ENCODE data around the gene FRMD4A.
"Not testable (repeated sequence)": the region's sequence is repeated elsewhere in the genome, so short reads cannot be mapped to it uniquely, and the experiment has no call there.

The FRMD4A gene

GRCh38 chr10:13896146-13896545, 434.6 kb downstream of the FRMD4A start:
- DNase-seq = not testable (repeated sequence)

DNA sequence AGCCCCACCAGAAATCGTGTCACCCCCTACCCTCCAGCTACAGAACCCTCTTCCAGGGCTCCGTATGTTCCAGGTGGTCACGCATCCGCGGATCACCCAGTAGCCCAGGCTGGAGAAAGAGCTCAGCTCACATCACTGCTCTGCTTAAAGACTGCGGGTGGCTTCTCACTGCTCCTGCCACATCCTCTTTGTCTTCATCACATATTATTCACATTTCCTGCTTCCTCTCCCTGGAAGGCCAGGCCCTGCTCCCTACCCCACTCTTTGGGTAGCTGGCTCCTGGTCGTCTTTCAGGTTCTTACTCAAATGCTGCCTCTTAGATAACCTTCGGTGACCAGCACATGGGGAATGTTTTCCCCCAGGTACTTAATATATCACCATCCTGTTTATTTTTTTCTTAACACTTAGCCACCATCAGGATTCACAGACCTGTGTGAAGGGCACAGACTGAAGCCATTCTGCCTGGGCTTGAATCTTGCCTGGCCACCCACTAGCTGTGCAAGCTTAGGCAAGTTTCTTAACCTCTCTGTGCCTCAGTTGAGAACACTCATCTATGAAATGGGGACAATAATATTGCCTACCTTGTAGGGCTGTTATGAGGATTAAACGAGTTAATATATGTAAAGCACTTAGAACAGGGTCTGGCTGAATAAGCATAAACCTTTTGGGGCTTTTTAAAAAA, 436.2 kb downstream of the FRMD4A start:
- DNase-seq = no peak

DNA sequence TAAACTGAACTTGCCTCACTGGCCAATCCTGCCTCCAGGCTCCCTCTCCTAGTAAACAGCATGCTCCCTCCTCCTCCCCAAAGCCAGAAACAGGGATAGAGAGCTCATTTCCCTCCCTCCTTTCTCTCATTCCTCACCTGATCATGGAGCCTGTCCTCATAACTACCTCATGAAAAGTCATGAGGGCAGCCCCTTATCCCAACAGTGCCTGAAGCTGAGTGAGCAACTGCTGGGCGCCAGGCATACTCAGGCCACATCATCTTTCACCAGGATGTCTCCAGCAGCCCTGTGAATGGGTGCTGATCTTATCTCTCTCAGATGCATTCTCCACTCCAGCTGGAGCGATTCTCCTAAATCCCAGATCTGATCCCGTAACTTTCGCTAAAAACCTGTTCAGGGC, 436.8 kb downstream of the FRMD4A start:
- DNase-seq = no peak

GRCh38 chr10:13892871-13893270, 437.9 kb downstream of the FRMD4A start:
- DNase-seq = no peak

DNA sequence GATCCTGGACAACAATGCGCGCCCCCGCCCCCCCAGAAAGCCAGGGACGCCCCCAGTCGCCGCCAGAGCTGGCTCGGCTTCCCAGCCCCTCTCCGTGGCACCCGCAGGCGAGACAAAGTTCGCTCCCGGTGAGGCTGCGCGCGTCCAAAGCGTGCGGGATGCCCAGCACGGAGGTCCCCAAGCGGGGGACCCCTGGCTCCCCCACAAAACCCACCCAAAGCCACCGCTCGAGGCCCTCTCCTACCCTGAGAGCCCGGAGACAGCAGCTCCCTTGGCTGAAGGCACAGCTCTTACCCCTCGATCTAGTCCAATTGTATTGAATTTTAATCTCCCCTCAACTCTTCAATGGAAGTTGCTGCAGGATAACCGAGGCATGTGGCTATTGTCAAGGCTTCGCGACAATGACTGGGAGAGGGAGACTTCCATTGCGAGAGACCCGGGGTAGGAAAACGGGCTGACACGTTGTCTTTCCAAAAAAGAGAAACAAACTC, 438.7 kb downstream of the FRMD4A start:
- DNase-seq = no peak

DNA sequence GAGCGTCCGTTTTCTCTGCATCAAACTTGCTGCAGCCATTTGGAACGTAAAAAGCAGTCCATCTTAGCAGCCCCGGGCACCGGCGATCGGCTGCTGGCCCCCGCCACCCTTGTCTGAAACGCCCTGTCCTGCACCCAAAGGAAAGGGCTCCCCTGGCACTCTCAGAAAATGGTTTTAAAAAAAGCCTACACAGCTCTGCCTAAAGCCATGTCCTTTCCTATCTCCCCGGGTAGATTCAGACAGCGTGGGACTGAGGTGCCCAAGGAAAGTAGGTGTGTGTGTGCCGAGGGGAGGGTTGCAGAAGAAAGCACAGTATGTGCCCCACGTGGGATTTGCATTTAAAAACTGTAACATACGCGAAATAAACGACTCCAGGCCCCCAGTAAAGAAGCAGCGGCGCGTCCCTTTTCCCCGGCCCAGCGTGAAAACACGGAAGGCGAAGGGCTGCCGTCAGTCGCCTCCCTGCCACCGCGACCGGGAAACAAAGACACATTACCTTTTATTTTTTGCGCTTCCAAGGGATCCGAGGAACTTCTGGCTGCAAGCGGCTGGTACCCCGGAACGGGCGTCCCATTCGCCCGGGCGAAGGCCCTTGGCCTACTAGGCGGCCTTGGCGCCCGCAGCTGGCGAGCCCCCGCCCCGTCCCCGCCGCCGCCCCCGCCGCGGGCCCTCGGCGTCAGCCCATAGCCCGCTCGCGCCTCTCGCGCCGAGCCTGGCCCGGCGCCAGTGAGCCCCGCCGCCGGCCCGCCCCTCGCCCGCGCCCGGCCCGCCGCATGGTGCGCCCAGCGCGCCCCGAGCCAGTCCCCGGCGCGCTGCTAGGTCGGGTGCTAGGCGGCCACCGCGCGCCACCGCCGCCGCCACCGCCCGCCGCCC, 439.4 kb downstream of the FRMD4A start:
- DNase-seq = no peak

DNA sequence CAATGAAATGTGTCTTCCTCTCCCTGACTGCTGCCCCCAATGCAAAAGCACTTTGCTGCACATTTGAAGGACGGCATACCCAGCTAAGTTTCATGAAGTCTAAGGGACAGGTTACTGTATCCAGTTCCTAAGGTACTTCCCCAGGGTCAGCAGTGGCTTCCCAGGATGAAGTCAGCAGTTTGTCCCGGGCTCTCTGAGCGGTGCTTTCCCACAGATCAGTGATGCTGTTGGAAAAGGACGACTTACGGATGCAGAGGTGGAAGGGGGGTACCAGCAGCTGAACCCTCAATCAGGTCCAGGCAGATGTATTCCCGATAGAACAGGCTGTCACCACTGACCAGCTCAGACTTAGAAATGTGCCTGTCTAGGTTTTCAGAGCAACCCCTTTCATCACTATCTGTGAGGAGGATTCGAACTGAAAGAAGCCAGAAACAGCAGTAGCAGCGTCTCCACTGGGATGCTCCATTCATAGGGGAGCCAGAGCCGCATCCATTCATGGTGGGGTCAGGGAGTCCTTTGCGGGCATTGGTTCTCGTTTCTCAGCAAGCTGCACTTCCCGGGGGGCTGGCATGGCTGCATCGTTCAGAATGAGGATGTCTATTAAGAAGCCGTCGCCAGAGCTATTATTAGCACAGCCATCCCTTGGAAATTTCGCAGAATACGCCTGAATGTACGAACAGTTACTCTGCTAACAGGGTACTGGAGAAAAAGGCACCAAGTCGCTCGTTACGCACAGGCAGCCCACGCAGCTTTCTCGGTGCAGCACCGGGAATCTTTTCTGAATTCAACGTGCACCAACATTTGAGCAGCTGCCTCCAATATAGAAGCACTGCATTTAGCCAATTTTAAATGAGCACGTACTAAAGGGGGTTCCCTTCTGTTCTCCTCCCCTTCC, 440.2 kb downstream of the FRMD4A start:
- DNase-seq = no peak

DNA sequence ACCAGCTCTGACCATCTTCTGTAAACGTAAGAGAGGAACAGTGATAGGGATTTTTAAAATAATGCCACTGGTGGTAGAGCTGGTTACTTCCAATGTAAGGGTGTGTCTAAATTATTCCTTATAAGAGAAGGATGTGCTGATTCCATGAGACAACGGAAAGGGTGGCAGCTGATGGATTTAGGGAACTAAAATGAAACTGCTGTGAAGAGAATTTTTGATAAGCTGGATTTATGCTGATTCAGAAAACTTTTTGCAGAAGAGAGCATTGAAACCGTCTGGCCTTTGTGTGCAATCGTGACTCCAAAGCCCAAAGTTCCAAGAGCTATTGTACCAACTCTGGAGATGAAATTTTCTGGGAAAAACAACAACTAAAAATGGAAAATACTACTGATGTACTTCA, 443.0 kb downstream of the FRMD4A start:
- no peak for DNase-seq

DNA sequence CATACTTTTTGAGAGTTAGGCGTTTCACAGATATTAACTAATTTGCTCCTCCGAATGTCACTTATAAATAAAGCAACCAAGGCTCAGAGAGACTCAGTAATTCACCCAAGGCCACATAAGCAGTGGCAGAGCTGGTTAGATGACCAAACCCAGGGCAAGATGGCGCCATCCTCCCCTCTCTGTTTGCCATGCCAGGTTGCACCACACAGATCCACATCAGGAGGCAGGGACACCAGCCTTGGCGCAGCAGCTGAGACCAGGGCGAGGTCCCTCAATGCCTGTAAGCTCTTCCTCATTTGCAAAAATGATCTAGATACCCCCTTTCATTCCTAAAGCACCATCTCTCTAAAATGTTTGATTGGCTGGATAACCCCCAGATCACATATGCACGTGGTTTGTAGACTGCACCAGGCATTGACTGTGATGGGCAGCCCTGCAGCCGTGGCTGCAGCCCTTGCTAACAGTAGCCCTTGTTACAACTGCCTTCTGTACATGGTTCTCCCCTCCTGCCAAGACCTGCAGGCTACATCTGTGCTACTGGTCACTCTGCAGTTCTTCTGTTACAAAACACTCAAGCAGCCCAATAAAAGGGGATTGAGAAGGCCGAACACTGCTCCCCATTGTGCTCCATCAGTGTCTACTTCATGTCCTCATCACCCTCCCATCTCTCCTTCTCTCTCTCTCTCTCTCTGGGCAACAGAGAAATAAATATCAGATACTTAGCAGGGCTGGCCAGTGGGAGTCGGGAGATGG, 445.3 kb downstream of the FRMD4A start:
- DNase-seq = no peak

DNA sequence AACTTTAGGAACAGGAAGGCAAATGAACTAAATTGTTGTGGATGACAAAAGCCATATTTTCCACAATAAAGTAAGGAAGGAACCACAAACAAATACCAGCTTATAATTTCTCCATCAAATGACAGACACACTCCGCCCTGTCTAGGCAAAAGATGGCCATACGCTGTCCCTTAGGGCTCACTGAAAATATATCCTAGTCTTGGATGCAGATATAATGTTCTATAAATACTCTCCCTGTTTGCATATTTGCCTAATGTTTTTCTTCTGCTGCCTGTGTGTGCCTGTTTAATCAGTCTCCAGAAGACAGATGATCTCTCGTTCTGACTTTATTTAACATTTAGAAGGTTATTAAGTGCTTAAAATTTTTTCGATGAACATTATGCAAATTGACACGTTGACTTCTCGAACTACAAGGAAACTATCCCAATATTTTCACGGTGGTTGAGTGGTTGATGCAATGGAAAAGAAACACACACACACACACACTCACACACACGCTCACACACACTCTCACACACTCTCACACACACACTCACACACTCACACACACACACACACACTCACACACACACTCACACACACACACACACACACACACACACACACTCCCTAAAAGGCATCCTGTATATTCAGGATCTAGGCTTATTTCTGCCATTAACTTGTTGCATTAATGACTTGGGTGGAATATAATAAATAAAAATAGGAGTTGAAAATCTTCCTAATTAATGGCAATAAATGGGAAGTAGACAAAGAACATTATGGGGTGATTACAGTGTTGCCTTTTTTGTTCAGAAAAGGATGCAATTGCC, 446.9 kb downstream of the FRMD4A start:
- no peak for DNase-seq

DNA sequence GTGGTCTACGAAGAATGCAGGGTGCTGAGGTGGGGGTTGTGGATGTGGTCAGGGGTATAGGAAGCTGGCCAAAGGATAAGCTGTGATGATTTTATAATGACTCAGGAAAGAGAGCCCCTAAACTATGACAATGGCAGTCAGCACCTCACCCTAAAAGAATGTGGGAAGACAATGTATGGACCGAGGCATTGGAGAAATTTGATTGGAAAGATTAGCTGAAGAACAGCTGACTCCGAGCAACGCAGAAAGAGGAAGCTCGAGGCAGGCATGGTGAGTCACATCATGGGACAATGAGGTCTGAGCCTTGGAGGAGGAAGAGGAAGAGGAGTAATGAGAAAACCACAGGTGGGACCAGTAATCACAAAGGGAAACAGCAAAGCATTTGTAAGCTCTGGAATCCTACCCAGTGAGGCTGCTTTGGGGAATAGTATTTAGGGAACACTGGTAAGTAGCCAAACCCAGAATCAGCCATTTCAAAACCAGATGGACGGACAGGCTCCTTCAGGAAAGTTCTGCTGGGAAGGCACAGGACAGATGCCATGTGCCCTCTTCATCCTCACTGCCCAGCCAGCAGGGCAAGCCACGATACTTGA, 448.5 kb downstream of the FRMD4A start:
- no peak for DNase-seq

DNA sequence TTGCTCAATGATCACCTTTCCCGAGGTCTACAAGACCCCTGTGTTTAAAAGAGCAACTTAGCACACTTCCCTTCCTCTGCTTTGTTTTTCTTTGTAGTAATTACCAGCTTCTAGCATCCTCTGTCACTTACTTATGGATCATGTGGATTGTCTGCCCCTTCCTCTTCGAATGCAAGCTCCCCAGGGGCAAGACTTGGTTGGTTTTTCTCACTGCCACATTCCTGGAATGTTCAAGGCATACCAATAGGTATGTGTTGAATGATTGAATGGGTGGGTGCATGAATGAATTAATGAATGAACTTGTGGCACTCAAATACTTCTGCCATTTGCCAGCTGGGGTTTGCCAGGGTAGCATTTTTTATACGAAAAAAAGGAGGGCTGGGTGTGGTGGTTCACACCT, 450.0 kb downstream of the FRMD4A start:
- DNase-seq = no peak

GRCh38 chr10:13877154-13877909, 453.4 kb downstream of the FRMD4A start:
- DNase-seq = no peak

DNA sequence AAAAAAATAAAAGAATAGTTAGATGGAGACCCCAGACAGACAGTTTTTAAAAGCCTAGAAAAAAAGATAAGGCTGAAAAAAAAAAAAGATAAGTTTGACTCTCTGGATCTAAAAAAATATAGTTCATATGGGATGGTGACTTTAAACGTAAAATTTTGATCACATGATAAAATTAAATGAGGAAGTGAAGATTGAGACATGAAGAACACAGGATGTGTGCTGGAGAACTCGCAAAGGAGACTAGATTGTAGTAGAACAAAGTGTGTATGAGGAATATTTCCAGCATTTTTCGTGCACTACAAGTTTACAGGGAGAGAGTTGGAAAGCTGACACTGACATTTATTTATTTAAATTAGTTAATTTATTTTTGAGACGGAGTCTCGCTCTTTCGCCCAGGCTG, 457.5 kb downstream of the FRMD4A start:
- DNase-seq = no peak

- no peak for DNase-seq
Observed at GRCh38 chr10:13872411-13872810, 458.3 kb downstream of the FRMD4A start.

GRCh38 chr10:13871776-13872175, 458.9 kb downstream of the FRMD4A start:
- no peak for DNase-seq

DNA sequence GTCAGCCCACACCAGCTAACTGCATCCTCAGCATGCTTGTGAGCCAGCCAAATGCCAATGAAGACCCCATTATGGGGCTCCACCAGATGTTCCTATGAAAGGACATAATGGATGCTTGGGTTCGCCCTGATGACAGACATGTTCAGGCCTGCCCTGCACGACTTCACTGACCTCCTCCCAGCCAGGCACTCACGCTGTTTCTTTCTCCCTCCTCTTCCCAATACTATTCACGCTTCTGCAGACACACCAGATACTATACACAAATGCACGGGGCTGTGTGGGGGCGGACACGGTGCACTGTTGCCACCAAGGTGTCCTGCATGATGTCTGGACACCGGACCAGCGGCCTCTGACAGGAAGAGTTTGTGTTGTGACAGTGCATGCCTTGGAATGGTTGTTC, 459.7 kb downstream of the FRMD4A start:
- DNase-seq = no peak

DNA sequence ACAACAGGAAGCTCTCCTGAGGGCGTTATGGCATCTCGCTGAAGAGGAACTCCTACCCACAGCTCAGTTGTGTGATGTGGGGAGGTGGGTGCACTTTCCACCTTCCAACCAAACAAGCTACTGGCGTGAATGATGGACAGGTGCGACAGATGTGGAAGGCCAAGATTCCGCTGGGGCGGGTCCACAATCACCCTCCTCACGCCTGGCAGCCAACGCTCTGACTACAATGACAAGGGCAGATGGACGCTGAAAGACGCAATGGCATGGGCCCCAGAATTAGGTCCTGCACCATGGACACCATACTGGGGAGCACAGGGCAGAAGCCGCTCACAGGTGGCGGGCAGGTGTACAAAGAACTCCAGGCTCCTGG, 461.4 kb downstream of the FRMD4A start:
- no peak for DNase-seq

DNA sequence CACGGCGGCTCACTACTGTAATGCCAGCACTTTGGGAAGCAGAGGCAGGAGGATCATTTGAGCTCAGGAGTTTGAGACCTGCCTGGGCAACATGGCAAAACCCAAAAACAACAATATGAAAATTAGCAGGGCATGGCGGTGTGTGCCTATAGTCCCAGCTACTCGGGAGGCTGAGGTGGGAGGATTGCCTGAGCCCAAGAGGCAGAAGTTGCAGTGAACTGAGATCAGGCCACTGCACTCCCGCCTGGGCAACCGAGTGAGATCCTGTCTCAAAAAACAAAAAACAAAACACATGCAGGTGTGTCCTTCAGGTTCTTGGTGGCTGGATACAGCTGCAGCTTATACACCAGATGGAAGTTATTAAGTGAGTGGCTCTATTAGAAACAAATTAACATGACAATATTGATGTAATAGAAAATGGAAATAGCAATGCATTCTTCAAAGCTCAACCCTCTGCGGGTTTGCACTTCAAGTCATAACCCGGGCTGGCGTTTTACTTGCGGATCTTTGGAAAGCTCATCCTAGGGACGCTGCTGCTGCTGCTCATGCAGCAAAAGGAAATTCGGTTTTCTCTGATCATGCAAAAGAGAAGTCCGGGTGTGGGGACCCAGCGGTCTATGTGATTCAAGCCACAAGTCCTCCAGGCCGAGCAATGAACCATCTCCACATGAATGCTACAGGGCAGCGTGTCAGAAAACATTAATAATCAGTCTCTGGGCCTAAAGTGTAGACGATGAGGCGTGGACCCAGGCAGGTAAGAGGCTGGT, 462.0 kb downstream of the FRMD4A start:
- DNase-seq = no peak

- DNase-seq = no peak
Observed at GRCh38 chr10:13867822-13868221, 462.9 kb downstream of the FRMD4A start.

Data from SHP77 treated with DMSO at 0.1 percent for 48 hours (cell line).